Peyer's patch (tissue), 4 donors: ENCODE measurements around the gene PEX10. TPM values are rescaled to one million over a fixed set of nuclear protein-coding genes. Genes with fewer than 3 reads are reported as not detected.
A peak's percentile ranks its signal among the peaks of the same experiment; 100 is the strongest.

Source experiments
- DNase-seq, 3 donors: peaks; one replicate each; pipeline ENCODE4 v3.0.0-alpha.2; 2017 to 2019
- H3K27ac ChIP-seq, 4 donors: fragments of 200-600 bp; sonication (generic); one replicate each; pipeline ENCODE4 v1.5.1; 2016 to 2019
- H3K27me3 ChIP-seq, 2 donors: fragments of 200-600 bp; sonication (generic); one replicate each; pipeline ENCODE4 v1.5.1; 2019
- H3K36me3 ChIP-seq, 3 donors: fragments of 200-600 bp; sonication (generic); one replicate each; pipeline ENCODE4 v1.5.1; 2016 to 2019
- H3K4me1 ChIP-seq, 4 donors: fragments of 200-600 bp; sonication (generic); one replicate each; pipeline ENCODE4 v1.5.1; 2016 to 2019
- H3K4me3 ChIP-seq, 4 donors: fragments of 200-600 bp; sonication (generic); 1 replicate in 3 of 4; 2 replicates in 1 of 4; pipeline ENCODE4 v1.5.1; 2016 to 2019; ENCODE audit warnings: mild to moderate bottlenecking in 1 of 4
- H3K9me3 ChIP-seq, 4 donors: fragments of 200-600 bp; sonication (generic); one replicate each; pipeline ENCODE4 v1.5.1; 2016 to 2019; ENCODE audit warnings: mild to moderate bottlenecking in 1 of 4
- POLR2A ChIP-seq, 2 donors: fragments of 450-650 bp; IDR thresholded peaks; one replicate each; pipeline ENCODE4 v1.5.1; 2017; ENCODE audit warnings: antibody characterized with exemption in 2 of 2, mild to moderate bottlenecking in 2 of 2, moderate library complexity in 2 of 2
- total RNA-seq, 4 donors: library from RNA; depleted of rRNA; stranded (reverse); fragments of >200 nt; gene quantifications; one replicate each; pipeline ENCODE4 v1.1.0, GENCODE V29; 2016
- TF ChIP-seq, protein P1 (sequence below), 6 experiments: fragments of 450-650 bp in 4 of 6; fragments of 200-600 bp in 2 of 6; sonication (generic) in 1 of 6; IDR thresholded peaks; one replicate each; pipeline ENCODE4 v1.5.1; 2017 to 2019; ENCODE audit warnings: antibody characterized with exemption in 6 of 6, mild to moderate bottlenecking in 3 of 6, moderate library complexity in 1 of 6

The PEX10 gene
- total RNA-seq, 4 donors from 2014 or later, result 16.9 to 29.6 (median 19.9) TPM

- Histone ChIP-seq H3K9me3 (no peaks in the 10 kb centered on the region), H3K4me1 (peaks cover 0 to 32% (median 22%) of the 10 kb centered on the region in 4 donors), H3K4me3 (no peak overlapping the region), H3K27ac (no peak overlapping the region), H3K36me3 (no peaks in the 10 kb centered on the region), H3K27me3 (no peaks in the 10 kb centered on the region)
- TF ChIP-seq POLR2A (IDR thresholded peaks at IDR 0.05), result no peak
- TF ChIP-seq, protein P1, sequence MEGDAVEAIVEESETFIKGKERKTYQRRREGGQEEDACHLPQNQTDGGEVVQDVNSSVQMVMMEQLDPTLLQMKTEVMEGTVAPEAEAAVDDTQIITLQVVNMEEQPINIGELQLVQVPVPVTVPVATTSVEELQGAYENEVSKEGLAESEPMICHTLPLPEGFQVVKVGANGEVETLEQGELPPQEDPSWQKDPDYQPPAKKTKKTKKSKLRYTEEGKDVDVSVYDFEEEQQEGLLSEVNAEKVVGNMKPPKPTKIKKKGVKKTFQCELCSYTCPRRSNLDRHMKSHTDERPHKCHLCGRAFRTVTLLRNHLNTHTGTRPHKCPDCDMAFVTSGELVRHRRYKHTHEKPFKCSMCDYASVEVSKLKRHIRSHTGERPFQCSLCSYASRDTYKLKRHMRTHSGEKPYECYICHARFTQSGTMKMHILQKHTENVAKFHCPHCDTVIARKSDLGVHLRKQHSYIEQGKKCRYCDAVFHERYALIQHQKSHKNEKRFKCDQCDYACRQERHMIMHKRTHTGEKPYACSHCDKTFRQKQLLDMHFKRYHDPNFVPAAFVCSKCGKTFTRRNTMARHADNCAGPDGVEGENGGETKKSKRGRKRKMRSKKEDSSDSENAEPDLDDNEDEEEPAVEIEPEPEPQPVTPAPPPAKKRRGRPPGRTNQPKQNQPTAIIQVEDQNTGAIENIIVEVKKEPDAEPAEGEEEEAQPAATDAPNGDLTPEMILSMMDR (IDR thresholded peaks at IDR 0.05), result no peak
- no peak for DNase-seq
Measured at GRCh38 chr1:2417833-2418225, 5.5 kb upstream of the PEX10 start.

DNA sequence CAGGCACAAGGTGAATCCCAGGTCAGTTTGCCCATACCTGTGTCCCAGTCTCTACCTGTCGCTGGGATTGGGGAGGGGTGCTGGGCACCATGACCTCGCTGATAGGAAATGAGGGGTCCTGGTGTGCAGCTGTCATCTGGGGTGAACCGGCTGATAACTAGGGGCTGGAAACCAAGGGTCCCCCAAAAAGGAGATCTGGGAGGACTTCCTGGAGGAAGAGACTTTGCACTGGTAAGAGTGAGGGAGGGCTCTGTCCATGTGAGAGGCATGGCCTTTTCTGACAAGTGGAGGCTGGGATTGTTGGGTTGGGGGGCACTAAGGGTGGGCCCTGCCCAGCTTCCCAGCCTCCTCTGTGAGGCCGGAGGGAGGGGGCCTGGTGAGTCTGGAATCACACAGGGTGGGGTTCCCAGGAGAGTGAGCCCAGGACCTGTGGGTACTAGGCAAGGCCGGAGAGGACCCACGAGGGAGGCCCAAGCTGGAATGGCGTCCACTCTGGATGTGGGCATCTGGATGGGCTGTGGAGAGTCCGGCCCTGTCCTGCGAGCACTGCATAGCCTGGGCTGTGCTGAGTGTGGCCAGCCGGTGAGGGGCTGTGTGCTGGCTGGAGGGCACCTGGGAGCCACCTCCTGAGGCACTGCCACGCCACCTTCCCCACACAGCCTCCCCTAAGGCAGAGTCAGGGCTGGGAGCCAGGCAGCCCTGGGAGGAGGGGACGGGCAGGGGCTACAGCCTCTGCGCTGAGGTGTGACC, 4.9 kb upstream of the PEX10 start:
- Histone ChIP-seq H3K4me1 (peaks cover 0 to 32% (median 22%) of the 10 kb centered on the region in 4 donors), H3K36me3 (no peaks in the 10 kb centered on the region), H3K27me3 (no peaks in the 10 kb centered on the region), H3K9me3 (no peaks in the 10 kb centered on the region), H3K4me3 (no peak overlapping the region), H3K27ac (no peak overlapping the region)
- TF ChIP-seq, protein P1 (IDR thresholded peaks at IDR 0.05), result no peak
- no peak for TF ChIP-seq POLR2A (IDR thresholded peaks at IDR 0.05)
- no peak for DNase-seq

DNA sequence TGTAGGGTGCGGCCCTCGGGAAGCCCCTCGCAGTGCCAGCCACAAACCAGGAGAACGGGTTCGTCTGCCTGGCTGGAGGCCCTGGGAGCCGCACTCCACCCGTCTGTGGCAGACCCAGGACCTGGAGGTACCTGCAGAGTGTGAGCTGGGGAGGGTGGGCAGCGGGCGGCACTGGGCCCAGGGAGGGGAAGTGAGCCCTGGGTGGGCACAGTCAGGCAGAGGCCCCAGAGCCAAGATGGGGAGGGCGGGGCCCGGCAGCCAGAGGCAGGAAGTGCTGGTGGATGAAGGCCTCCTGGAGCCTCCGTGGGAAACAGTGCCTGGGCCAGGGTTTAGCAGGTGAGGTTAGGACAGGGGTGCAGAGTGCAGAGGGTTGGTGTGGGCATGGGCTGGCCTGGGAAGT, 4.0 kb upstream of the PEX10 start:
- Histone ChIP-seq H3K27ac (peak overlapping the region; percentile 61 to 81 (median 70)), H3K36me3 (no peaks in the 10 kb centered on the region), H3K4me3 (peak overlapping the region; percentile 30 to 47 (median 46)), H3K4me1 (peaks cover 0 to 39% (median 28%) of the 10 kb centered on the region in 4 donors), H3K9me3 (no peaks in the 10 kb centered on the region), H3K27me3 (no peaks in the 10 kb centered on the region)
- peak; percentile 40 to 64 (median 60) for DNase-seq
- TF ChIP-seq, protein P1 (IDR thresholded peaks at IDR 0.05), result no peak
- TF ChIP-seq POLR2A (IDR thresholded peaks at IDR 0.05), result no peak

DNA sequence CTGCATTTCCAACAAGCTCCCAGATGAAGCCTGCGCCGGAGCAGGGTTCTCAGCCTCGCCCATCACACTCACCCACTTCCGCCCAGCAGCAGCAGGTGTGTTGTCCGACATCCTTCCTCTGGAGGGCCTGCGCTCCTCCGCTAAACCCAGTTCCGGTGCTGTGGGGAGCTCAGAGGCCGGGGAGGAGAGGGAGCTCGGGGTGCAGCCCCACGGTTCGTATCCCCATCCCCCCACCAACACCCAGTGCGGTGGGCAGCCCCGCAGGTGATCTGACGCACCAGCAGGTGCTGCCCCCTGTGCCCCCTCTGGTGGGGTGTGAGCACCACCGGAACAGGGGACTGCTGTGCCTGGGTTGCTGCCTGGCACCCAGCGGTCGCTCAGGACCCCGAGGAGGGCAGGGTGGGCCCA, 3.4 kb upstream of the PEX10 start:
- no peak for TF ChIP-seq POLR2A (IDR thresholded peaks at IDR 0.05)
- TF ChIP-seq, protein P1 (IDR thresholded peaks at IDR 0.05), result no peak
- Histone ChIP-seq H3K36me3 (no peaks in the 10 kb centered on the region), H3K27ac (peak overlapping the region; percentile 61 to 81 (median 70)), H3K9me3 (no peaks in the 10 kb centered on the region), H3K27me3 (no peaks in the 10 kb centered on the region), H3K4me1 (peaks cover 0 to 39% (median 28%) of the 10 kb centered on the region in 4 donors), H3K4me3 (peak overlapping the region; percentile 30 to 47 (median 46))
- peak; percentile 70 to 87 (median 73) for DNase-seq

DNA sequence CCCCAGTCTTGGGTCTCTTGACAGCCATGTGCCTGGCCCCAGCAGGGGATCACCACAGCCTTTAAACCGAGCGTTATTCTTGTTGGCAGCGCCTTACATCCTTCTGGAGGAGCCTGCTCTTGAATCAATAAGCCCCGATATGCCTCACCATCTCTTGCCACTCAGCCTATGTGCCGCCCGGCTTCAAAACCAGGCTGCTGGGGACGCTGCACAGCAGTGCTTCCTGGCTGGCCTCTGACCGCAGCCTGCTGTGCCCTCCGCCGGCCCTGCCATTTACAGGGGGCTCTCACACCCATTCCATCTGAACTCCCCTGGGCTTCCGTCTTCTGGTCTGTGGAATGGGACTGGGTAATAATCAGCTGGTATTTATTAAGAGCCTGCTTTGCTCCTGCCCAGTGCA, 3.0 kb upstream of the PEX10 start:
- Histone ChIP-seq H3K36me3 (no peaks in the 10 kb centered on the region), H3K4me1 (peaks cover 0 to 39% (median 28%) of the 10 kb centered on the region in 4 donors), H3K27ac (peak overlapping the region in 3 of 4 donors; percentile 65 to 81 (median 76)), H3K9me3 (no peaks in the 10 kb centered on the region), H3K4me3 (peak overlapping the region; percentile 30 to 47 (median 46)), H3K27me3 (no peaks in the 10 kb centered on the region)
- no peak for DNase-seq
- TF ChIP-seq POLR2A (IDR thresholded peaks at IDR 0.05), result no peak
- TF ChIP-seq, protein P1 (IDR thresholded peaks at IDR 0.05), result no peak
